Raji (cell line): Measurements from ENCODE around the gene AP1M1.

Experiments used
- POLR2A ChIP-seq: IDR thresholded peaks from 2 replicates; pipeline ENCODE4 v1.6.1; 2011; ENCODE audit warnings: low read depth, low read length, control low read depth; ENCODE audit not compliant: insufficient read depth

The AP1M1 gene

GRCh38 chr19:16280306-16280705 lies 82.6 kb downstream of the AP1M1 start:
- TF ChIP-seq POLR2A = no peak

GRCh38 chr19:16281743-16282142 lies 84.0 kb downstream of the AP1M1 start:
- no peak for TF ChIP-seq POLR2A

GRCh38 chr19:16283210-16284061 lies 85.7 kb downstream of the AP1M1 start:
- TF ChIP-seq POLR2A = no peak

- no peak for TF ChIP-seq POLR2A
Measured at GRCh38 chr19:16284505-16284904, 86.8 kb downstream of the AP1M1 start.

GRCh38 chr19:16285769-16286498 lies 88.2 kb downstream of the AP1M1 start:
- no peak for TF ChIP-seq POLR2A

- TF ChIP-seq POLR2A = no peak
Measured at GRCh38 chr19:16288544-16288943, 90.8 kb downstream of the AP1M1 start.

GRCh38 chr19:16289594-16289993 lies 91.9 kb downstream of the AP1M1 start:
- TF ChIP-seq POLR2A = no peak

GRCh38 chr19:16290692-16291091 lies 93.0 kb downstream of the AP1M1 start:
- TF ChIP-seq POLR2A = no peak

GRCh38 chr19:16293118-16294091 lies 95.7 kb downstream of the AP1M1 start:
- no peak for TF ChIP-seq POLR2A

- no peak for TF ChIP-seq POLR2A
Measured at GRCh38 chr19:16295057-16295456, 97.3 kb downstream of the AP1M1 start.
